ENCODE results near the gene BAK1. TPM values are rescaled to one million over a fixed set of nuclear protein-coding genes. Genes with fewer than 3 reads are reported as not detected.
A peak's percentile ranks its signal among the peaks of the same experiment; 100 is the strongest.

BAK1 gene
- total and polyA plus RNA-seq, 2 of the 4 experiments (the other 2 are of a cell fraction): 12.0 to 19.0 TPM

GRCh38 chr6:33592280-33592594 is 12.2 kb upstream of the BAK1 start:
- dilution Hi-C loops (cut with HindIII; ENCODE audit: low sequenced_read_pairs, unreplicated experiment): no loop called here
- Histone ChIP-seq H2BK5ac (ENCODE audit: low read depth, low read length, poor library complexity, severe bottlenecking) (peak overlapping the region; percentile 27), H3K79me1 (ENCODE audit: low read depth in 1 of 2, low read length in 2 of 2) (no peaks in the 10 kb centered on the region), H4K5ac (ENCODE audit: low read depth, low read length) (no peak overlapping the region), H4K20me1 (ENCODE audit: insufficient read depth, low read length) (no peaks in the 10 kb centered on the region), H3K27me3 (ENCODE audit: control insufficient read depth, insufficient read depth, low read length) (no peaks in the 10 kb centered on the region), H3K4me3 (ENCODE audit: insufficient read depth, low read depth, low read length) (no peak overlapping the region), H2BK120ac (ENCODE audit: low read depth, low read length) (no peak overlapping the region), H3K4me2 (ENCODE audit: low read depth, low read length) (no peak overlapping the region), H3K9me1 (ENCODE audit: insufficient read depth, low read length) (peaks cover 14% of the 10 kb centered on the region), H2BK15ac (ENCODE audit: low read depth, low read length) (no peak overlapping the region), H3K23ac (ENCODE audit: low read depth, low read length) (no peak overlapping the region), H3K4ac (ENCODE audit: low read depth, low read length) (no peak overlapping the region), H4K91ac (ENCODE audit: insufficient read depth, low read depth, low read length) (no peak overlapping the region), H4K8ac (ENCODE audit: low read depth in 2 of 2, low read length in 2 of 2) (no peak overlapping the region), H3K18ac (ENCODE audit: low read depth, low read length) (no peak overlapping the region), H3K4me1 (ENCODE audit: control insufficient read depth, insufficient read depth, low read length) (peaks cover 15% of the 10 kb centered on the region), H2AFZ (replicated peaks; ENCODE audit: low read length, poor library complexity) (peak overlapping the region; percentile 63), H2AK5ac (ENCODE audit: low read depth, low read length) (no peak overlapping the region), H2AK9ac (replicated peaks; ENCODE audit: low read depth, low read length, poor library complexity) (peak overlapping the region; percentile 65), H2BK20ac (ENCODE audit: low read depth, low read length) (no peak overlapping the region), H3K27ac (ENCODE audit: insufficient read depth, low read length) (no peak overlapping the region), H3K56ac (ENCODE audit: extremely low read depth, insufficient read depth, low read length) (no peak overlapping the region), H3K14ac (replicated peaks; ENCODE audit: low read depth, low read length) (no peak overlapping the region), H3K9me3 (ENCODE audit: control insufficient read depth, insufficient read depth, low read length) (no peaks in the 10 kb centered on the region), H3K9ac (ENCODE audit: low read depth, low read length) (no peak overlapping the region), H3K36me3 (ENCODE audit: control insufficient read depth, insufficient read depth, low read length) (no peaks in the 10 kb centered on the region)
- in situ Hi-C loops (cut with MboI; ENCODE audit: low sequenced_read_pairs): no loop called here
- DNase-seq (no peak), ATAC-seq (ENCODE audit: low read depth) (no peak)
- BruUV-seq (replicated peaks): no TSS peak
- TF ChIP-seq CEBPB (IDR thresholded peaks at IDR 0.05; ENCODE audit: low read depth, low read length) (no peak), ELK1 (IDR thresholded peaks at IDR 0.05; ENCODE audit: borderline replicate concordance, low read depth, low read length) (no peak), RAD21 (IDR thresholded peaks at IDR 0.05; ENCODE audit: low read length) (no peak), MAFK (IDR thresholded peaks at IDR 0.05; ENCODE audit: low read depth, low read length) (no peak), POLR2A (IDR thresholded peaks at IDR 0.05; ENCODE audit: low read depth, low read length) (no peak), FOS (IDR thresholded peaks at IDR 0.05; ENCODE audit: low read depth, low read length) (no peak), CHD1 (IDR thresholded peaks at IDR 0.05; ENCODE audit: low read depth, low read length) (no peak), MAZ (IDR thresholded peaks at IDR 0.05; ENCODE audit: borderline replicate concordance, low read depth, low read length) (no peak), RFX5 (IDR thresholded peaks at IDR 0.05; ENCODE audit: low read depth, low read length) (no peak), BHLHE40 (IDR thresholded peaks at IDR 0.05; ENCODE audit: low read depth, low read length) (no peak), MXI1 (IDR thresholded peaks at IDR 0.05; ENCODE audit: borderline replicate concordance, low read depth, low read length) (no peak), RCOR1 (IDR thresholded peaks at IDR 0.05; ENCODE audit: insufficient replicate concordance, low read length) (no peak), USF2 (IDR thresholded peaks at IDR 0.05; ENCODE audit: low read depth, low read length) (no peak)
- intact Hi-C loops (cut with micrococcal nuclease): no loop called here
- WGBS, 2 experiments (ENCODE audit: extremely low coverage in 2 of 2, insufficient read length in 1 of 2): 92% methylated on average over 5 of the region's 7 CpGs; no CpG with 5 or more reads in 1 of the 2 experiments
- ChIA-PET POLR2A (ENCODE audit: unreplicated experiment) (interaction anchor here (0.6 kb wide), 1 partner anchor 138 kb away, joined by 5 read pairs; the partner anchor contains the start of gene ZBTB9), CTCF (no interaction called here)
